Brain microvascular endothelial cell (primary cell): ENCODE data around the gene NBDY.

Experiments used
- DNase-seq: peaks from one replicate; pipeline ENCODE4 v3.0.0-alpha.2; 2020
- H3K27ac ChIP-seq: fragments of 250-450 bp; sonication (Bioruptor Pico); 2 replicates; pipeline ENCODE4 v1.5.1; 2020; ENCODE audit warnings: mild to moderate bottlenecking, moderate library complexity
- H3K27me3 ChIP-seq: fragments of 250-450 bp; sonication (Bioruptor Pico); replicated peaks from 2 replicates; pipeline ENCODE4 v1.5.1; 2020; ENCODE audit warnings: mild to moderate bottlenecking
- H3K36me3 ChIP-seq: fragments of 250-450 bp; sonication (Bioruptor Pico); replicated peaks from 2 replicates; pipeline ENCODE4 v1.5.1; 2020; ENCODE audit warnings: mild to moderate bottlenecking
- H3K4me3 ChIP-seq: 2 replicates; pipeline ENCODE4 v1.5.1; 2011; ENCODE audit warnings: low read depth, mild to moderate bottlenecking, control low read depth, low read length, moderate library complexity
- CTCF ChIP-seq: IDR thresholded peaks from 2 replicates; pipeline ENCODE4 v1.5.1; 2011; ENCODE audit warnings: low read depth, mild to moderate bottlenecking, moderate library complexity, low read length, control low read depth, inconsistent platforms; ENCODE audit errors: missing control alignments
- in situ Hi-C: cut with HindIII; loops from 2 replicates; pipeline ENCODE4 v1.10.0; 2017; ENCODE audit warnings: low sequenced_read_pairs, low pct_ligation_motif_present

Gene NBDY

GRCh38 chrX:56786889-56787733, 58.1 kb downstream of the NBDY start:
- in situ Hi-C loops: no loop called here
- Histone ChIP-seq H3K4me3 (no peak overlapping the region), H3K27me3 (no peaks in the 10 kb centered on the region), H3K36me3 (no peaks in the 10 kb centered on the region), H3K27ac (no peak overlapping the region)
- TF ChIP-seq CTCF: no peak
- DNase-seq: no peak

- TF ChIP-seq CTCF: no peak
- H3K27ac ChIP-seq: no peak overlapping the region
- in situ Hi-C loops: no loop called here
- DNase-seq: no peak
- H3K36me3 ChIP-seq: no peaks in the 10 kb centered on the region
- no peak overlapping the region for H3K4me3 ChIP-seq
- H3K27me3 ChIP-seq: no peaks in the 10 kb centered on the region
Observed at GRCh38 chrX:56787734-56788152, 58.7 kb downstream of the NBDY start.

GRCh38 chrX:56788229-56788628, 59.2 kb downstream of the NBDY start:
- no peak overlapping the region for H3K27ac ChIP-seq
- no peaks in the 10 kb centered on the region for H3K27me3 ChIP-seq
- no peak for TF ChIP-seq CTCF
- in situ Hi-C loops: no loop called here
- no peak for DNase-seq
- H3K4me3 ChIP-seq: no peak overlapping the region
- H3K36me3 ChIP-seq: no peaks in the 10 kb centered on the region

DNA sequence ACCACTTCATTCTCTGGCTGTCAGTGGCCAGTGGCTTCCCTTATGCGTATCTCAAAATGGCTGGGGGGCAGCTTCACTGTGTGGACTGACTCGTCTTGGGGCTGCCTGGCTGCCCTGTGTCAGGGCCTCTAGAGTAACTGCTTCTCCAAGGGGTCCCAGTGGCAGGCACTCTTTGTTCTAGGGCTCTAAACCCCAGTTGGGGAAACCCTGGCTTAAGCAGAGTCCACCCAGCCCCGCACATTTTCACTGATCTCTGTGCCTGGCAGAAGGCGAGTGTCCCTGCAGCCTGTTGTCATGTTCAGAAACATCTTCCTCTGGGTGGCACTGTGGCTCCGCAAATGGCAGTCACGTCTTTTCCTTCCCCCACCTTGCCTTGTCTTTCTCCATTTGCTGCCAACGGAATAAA, 59.7 kb downstream of the NBDY start:
- in situ Hi-C loops: no loop called here
- H3K27ac ChIP-seq: no peak overlapping the region
- no peak overlapping the region for H3K4me3 ChIP-seq
- no peaks in the 10 kb centered on the region for H3K27me3 ChIP-seq
- DNase-seq: no peak
- H3K36me3 ChIP-seq: no peaks in the 10 kb centered on the region
- TF ChIP-seq CTCF: no peak

DNA sequence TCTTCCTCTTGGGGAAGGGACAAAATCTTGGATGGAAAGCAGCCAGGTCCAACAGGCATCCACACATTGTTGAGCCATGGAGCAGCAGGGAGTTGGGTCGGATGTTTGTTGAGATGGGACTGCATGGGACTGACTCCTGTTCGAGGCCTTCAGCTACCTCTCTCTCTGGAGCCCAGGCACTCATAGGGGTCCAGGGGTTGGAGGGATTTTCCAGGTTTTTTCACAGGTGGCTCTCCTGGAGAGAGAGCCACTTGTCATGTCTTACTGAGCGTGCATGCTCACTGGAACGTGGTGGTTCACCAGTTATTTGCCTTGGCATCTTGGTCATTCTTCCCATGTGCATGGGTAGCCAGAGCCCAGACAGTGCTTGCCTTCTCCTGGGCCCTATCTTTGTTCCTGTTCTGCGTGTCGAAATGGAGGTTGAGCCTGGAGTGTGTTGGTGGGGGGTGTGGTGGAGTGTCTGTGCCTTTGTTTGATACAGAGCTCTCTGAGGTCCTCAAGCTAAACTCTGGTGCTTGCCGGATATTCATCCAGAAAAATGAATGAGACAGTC, 60.6 kb downstream of the NBDY start:
- TF ChIP-seq CTCF: no peak
- no peak overlapping the region for H3K4me3 ChIP-seq
- DNase-seq: no peak
- H3K27ac ChIP-seq: no peak overlapping the region
- H3K36me3 ChIP-seq: no peaks in the 10 kb centered on the region
- no peaks in the 10 kb centered on the region for H3K27me3 ChIP-seq
- in situ Hi-C loops: no loop called here
